IPS-NIHi7 (cell line): ENCODE data around the gene CYSTM1.
A peak's percentile ranks its signal among the peaks of the same experiment; 100 is the strongest.

Source experiments
- DNase-seq: peaks from one replicate; pipeline ENCODE4 v3.0.0; 2012; ENCODE audit warnings: mixed read lengths; ENCODE audit errors: extremely low spot score

The CYSTM1 gene

GRCh38 chr5:140208065-140208464, 33.1 kb downstream of the CYSTM1 start:
- DNase-seq: no peak

DNA sequence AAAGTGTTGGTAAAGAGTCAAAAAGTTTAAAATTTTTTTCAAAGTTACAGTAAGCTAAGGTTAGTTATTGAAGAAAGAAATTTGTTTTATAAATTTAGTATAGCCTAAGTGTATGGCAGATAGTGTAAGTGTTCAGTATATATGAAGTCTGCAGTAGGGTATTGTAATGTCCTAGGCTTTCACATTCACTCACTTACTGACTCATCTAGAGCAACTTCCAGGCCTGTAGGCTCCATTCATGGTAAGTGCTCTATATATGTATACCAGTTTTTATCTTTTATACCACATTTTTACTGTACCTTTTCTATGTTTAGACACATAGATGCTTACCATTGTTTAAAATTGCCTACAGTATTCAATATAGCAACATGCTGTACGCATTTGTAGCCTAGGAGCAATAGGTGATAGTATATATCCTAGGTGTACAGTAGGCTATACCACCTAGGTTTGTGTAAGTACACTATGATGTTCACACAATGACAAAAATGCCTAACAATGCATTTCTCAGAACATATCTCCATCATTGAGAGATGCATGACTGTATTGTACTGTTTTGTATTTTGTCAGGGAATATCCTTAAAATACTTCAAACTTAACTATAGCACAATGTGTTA, 38.5 kb downstream of the CYSTM1 start:
- DNase-seq: no peak

DNA sequence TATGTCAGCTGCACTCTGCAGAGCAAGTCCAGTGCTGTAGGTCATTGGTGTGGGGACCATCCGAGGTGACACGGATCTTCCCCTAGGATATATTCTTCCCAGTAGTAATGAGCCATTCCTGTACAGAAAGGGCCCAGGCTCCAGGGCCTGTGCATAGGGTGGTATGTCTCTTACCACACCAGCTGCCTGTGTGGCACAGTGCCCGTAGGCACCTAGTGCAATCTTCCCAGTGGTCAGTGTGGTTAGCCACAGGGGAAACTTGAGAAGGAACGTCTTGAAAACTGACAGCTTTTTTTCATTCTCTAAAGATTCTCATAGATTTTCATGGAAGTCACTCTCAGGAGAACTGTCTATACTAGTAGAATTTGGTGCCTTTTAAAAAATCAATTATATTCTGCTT, 39.8 kb downstream of the CYSTM1 start:
- no peak for DNase-seq

GRCh38 chr5:140215276-140215675, 40.3 kb downstream of the CYSTM1 start:
- no peak for DNase-seq

DNA sequence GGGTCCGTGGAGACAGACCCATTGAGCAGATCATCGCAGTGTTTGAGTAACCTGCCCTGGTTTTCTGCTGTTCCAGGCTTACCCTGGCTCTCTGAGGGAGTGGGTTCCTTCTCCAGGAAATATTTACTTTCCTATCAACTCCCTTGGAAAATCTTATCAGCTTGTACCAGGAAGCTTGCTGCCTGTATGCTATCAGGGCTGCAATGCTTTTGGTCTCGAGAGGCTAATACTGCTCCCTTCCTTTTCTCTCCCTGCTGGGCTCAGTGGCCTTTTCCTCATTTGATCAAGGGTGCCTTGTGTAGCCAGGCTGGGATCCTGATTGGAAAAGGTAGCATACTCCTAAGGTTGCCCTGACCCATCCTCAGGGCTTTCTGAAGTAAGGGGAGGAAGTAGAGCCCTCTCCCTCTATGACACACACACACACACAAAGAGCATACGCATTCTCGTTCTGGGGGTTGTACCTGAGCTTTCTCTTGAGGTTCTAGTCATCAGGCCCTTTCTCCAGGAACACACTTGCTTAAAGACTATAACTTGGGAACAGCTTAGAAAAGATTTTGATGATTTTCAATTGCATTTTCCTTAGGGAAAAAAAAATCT, 41.6 kb downstream of the CYSTM1 start:
- DNase-seq: no peak

GRCh38 chr5:140217299-140218026, 42.5 kb downstream of the CYSTM1 start:
- no peak for DNase-seq

GRCh38 chr5:140219068-140219991, 44.3 kb downstream of the CYSTM1 start:
- no peak for DNase-seq

DNA sequence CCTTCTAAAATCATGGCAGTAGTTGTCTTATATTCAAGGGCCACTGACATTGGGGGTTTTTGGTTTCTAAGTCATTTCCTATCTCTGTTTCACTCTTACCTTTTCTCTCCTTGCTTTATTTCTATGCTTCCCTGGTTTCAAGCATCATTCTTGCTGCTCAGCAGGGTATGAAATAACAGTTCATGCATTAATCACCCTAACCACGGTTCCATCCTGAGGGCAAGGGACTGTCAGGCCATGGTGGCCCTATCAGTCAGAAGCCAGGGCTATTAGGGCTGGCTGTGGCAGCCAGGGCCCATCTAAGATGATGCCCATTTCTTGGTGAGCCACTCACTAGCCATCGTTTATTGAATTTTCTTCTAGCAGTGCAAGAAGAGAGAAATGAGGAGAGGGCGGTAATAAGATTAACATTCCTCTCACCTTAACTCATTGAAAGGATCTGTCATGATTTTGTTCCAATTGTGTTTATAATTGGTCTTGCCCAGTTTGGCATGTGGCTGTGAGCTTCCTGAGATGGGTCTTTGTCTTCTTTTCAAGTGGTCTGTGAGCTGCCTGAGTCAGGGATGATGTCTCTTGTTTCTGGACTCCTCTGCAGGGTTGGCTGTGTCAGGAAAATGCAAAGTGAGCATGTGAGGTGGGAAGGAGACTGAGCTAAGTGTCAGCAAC, 45.2 kb downstream of the CYSTM1 start:
- peak; percentile 7 for DNase-seq

DNA sequence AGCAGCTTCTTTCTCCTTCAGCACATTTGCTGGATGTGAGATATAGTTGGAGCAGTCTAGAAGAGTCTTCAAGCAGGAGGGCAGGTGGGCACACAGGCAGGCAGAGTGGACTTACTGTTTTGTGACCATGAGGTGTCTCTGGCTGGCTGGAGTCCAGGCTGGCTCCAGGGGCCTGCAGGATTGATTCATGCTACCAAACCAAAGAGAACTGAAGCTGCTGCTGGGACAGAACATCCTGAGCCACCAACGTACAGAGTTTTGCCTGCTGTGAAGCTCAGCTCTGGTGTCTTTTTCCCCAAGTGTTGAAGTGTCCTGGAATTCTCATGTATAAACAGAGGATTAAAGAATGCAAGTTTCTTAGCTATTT, 45.7 kb downstream of the CYSTM1 start:
- peak; percentile 4 for DNase-seq

DNA sequence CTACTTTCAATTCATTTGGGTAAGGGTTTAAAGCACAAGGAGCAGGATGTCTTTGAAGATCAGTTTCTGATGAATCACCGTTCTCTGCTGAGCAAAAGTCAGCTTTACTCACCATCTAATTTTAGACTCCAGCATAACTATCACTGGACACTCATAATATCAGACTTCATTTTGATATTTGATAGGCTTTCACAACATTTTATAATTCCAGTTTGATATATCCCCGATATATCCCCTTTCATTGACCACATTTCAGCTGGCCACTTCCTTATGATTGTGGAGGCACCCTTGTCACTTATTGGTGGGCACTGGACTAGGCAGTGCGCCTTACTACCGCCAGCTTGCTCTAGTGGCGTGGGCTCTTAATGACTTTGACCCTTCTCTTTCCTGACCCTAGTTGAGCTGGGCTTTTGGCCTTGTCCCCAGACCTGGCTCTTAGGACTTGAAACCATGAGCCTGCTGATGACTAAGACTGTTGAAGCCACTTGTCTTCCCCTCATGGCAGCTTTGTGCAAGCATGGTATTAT, 46.8 kb downstream of the CYSTM1 start:
- DNase-seq: no peak

- DNase-seq: no peak
These were observed 47.4 kb downstream of the CYSTM1 start for GRCh38 chr5:140222416-140222815.

DNA sequence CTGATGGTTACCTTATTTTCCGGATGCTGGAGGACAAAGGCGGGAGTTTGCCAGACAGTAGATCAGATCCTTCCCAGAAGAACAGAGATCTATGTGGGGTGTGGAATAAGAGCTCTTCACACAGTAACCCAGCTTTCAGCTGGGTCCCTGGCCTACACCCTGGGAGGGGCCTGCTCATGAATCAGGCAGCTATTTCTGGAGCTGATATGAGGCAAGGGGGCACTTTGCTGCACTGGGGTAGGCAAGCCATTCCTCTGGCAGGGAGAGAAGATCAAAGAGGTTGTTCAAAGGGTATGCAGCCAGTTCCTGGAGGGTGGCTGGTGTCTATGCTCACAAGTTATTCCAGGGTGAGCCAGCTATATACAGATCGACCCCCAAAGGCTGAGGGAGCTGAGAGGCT, 48.6 kb downstream of the CYSTM1 start:
- DNase-seq: no peak

DNA sequence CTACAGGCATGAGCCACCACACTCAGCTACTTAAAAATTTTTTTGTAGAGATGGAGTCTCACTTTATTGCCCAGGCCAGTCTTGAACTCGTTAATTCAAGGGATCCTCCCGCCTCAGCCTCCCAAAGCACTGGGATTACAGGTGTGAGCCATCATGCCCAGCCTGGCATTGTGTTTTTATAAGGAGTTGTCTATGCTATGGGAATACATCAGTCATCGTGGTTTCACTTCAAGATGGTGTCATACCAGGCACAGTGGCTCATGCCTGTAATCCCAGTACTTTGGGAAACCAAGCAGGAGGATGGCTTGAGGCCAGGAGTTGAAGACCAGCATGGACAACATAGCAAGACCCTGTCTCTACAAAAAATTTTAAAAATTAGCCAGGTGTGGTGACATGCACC, 49.7 kb downstream of the CYSTM1 start:
- no peak for DNase-seq

- DNase-seq: no peak
These were observed 50.4 kb downstream of the CYSTM1 start for GRCh38 chr5:140225396-140225795.

GRCh38 chr5:140227046-140227445, 52.1 kb downstream of the CYSTM1 start:
- peak; percentile 50 for DNase-seq

GRCh38 chr5:140228364-140228837, 53.4 kb downstream of the CYSTM1 start:
- DNase-seq: no peak

GRCh38 chr5:140230373-140230772, 55.4 kb downstream of the CYSTM1 start:
- no peak for DNase-seq

GRCh38 chr5:140232731-140233130, 57.7 kb downstream of the CYSTM1 start:
- no peak for DNase-seq

DNA sequence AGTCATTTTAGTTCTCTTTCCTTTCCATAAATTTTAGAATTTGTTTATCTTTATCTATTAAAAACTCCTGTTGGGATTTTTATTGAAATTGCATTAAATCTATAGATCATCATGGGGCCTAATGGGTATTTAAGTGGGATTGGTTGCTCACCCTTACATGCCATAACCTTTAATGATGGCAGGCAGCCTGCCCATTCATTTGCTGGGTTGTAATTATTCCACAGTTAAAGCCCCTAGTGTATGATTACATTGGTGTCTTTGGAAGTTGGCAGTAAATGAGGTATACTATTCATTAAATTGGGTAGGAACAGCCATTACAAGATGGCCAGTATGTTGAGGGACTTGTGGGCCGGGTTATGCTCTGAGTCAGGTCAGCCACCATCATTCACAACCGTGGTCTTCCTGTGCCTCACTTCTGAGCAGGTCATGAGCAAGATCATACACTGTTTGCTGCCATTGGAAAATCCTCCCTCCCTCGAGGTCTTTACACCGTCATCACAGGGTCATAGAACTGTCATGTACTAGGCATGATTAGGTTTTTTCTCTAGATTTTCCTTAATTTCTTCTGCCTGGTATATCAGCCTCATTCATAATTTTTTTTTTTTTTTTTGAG, 59.5 kb downstream of the CYSTM1 start:
- DNase-seq: no peak

DNA sequence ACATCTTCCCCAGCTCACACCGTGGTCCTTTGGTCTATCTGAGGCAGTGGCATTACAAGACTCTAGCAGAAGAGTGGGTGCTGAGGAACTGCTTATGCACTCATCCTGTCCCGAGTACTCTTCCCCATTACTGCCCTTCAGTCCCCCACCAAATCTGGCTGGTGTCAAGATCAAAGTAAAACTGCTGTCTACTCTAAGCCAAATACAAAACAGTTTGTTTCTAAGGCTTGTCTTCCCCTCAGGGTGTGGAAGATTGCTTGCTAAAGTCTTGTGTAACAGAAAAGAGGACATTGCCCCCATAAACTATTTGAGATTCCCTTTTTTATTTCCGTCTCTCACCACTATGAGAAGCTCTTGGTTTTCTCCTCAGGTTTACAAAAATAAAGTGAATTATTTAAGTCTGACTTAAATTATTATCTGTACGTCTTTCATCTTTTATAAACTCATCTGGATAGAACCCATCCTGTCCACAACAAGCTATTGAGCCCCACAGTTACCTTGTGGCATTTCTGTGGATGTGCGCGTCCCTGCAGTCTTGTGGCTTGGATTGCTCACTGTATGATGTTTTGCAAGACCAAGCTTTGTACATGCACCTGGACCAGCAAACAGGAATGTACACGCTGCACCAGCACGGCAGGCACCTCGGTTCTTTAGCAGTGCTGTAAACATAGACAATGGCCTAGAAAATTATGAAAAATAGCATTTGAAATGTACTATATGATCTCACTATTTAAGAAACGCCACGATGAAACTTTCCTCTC, 61.0 kb downstream of the CYSTM1 start:
- DNase-seq: no peak
